Upper lobe of right lung (tissue), 1 donor: ENCODE measurements around the gene MCC. TPM values are rescaled to one million over a fixed set of nuclear protein-coding genes. Genes with fewer than 3 reads are reported as not detected.

Experiments used
- ATAC-seq: fragments of 200-7000 bp; cut with Tn5 transposase; one replicate; pipeline ENCODE4 v1.9.1; 2020; ENCODE audit warnings: mild to moderate bottlenecking, moderate library complexity
- DNase-seq: peaks from one replicate; pipeline ENCODE4 v3.0.0-alpha.2; 2020
- H3K27ac ChIP-seq: fragments of 200-600 bp; one replicate; pipeline ENCODE4 v1.8.0; 2022
- H3K27me3 ChIP-seq: fragments of 200-600 bp; one replicate; pipeline ENCODE4 v1.8.0; 2022; ENCODE audit warnings: mild to moderate bottlenecking
- H3K36me3 ChIP-seq: fragments of 200-600 bp; one replicate; pipeline ENCODE4 v1.8.0; 2022
- H3K4me1 ChIP-seq: fragments of 200-600 bp; one replicate; pipeline ENCODE4 v1.8.0; 2022
- H3K4me3 ChIP-seq: fragments of 200-600 bp; one replicate; pipeline ENCODE4 v1.8.0; 2022; ENCODE audit warnings: mild to moderate bottlenecking
- H3K9me3 ChIP-seq: fragments of 200-600 bp; one replicate; pipeline ENCODE4 v1.8.0; 2022
- intact Hi-C: fragments of 100-400 bp; cut with DNase I; formaldehyde crosslinking; loops from one replicate; pipeline ENCODE4 v1.11.0; 2022
- total RNA-seq: library from RNA; stranded (reverse); fragmentation: NEBNext Ultra II Directional; extraction: Animal tissue kit (Norgen Biotek cat#: 25700); gene quantifications from one replicate; pipeline ENCODE4 v1.2.1, GENCODE V29; 2021
- TF ChIP-seq, protein P1 (sequence below): fragments of 200-600 bp; IDR thresholded peaks from one replicate; pipeline ENCODE4 v1.8.0; 2022; ENCODE audit warnings: antibody characterized with exemption
- donor health status: DM: no; HTN: yes; CAD: no; lungs with severe emphysema.

MCC gene
- total RNA-seq, 1 donor from 2014 or later = 18.6 TPM

DNA sequence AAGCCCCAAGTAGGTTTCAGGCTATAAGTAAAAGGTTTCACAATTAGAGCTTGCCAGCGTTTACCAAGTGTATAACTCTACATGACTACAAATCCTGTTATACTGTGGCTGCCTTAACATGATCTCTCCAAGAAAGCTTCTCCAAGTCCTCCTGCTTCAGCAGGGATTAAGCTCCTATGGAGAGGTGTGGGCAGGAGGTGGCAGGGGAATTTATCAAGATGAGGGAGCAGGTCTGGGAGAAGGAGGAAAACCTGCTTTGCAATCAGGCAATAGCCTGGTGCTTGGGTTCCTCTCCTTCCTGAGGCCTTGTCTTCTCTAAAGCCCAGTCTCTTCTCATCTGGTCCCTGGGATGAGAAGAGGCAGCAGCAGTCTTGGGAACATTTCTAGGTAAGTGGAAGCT is 188.7 kb downstream of the MCC start:
- H3K4me1 ChIP-seq = peaks cover 7% of the 10 kb centered on the region
- no peaks in the 10 kb centered on the region for H3K9me3 ChIP-seq
- no peaks in the 10 kb centered on the region for H3K36me3 ChIP-seq
- H3K27me3 ChIP-seq = no peaks in the 10 kb centered on the region
- no peak overlapping the region for H3K27ac ChIP-seq
- DNase-seq (no peak), ATAC-seq (no peak)
- H3K4me3 ChIP-seq = no peak overlapping the region
- intact Hi-C loops = no loop called here
- TF ChIP-seq, protein P1, sequence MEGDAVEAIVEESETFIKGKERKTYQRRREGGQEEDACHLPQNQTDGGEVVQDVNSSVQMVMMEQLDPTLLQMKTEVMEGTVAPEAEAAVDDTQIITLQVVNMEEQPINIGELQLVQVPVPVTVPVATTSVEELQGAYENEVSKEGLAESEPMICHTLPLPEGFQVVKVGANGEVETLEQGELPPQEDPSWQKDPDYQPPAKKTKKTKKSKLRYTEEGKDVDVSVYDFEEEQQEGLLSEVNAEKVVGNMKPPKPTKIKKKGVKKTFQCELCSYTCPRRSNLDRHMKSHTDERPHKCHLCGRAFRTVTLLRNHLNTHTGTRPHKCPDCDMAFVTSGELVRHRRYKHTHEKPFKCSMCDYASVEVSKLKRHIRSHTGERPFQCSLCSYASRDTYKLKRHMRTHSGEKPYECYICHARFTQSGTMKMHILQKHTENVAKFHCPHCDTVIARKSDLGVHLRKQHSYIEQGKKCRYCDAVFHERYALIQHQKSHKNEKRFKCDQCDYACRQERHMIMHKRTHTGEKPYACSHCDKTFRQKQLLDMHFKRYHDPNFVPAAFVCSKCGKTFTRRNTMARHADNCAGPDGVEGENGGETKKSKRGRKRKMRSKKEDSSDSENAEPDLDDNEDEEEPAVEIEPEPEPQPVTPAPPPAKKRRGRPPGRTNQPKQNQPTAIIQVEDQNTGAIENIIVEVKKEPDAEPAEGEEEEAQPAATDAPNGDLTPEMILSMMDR = no peak

DNA sequence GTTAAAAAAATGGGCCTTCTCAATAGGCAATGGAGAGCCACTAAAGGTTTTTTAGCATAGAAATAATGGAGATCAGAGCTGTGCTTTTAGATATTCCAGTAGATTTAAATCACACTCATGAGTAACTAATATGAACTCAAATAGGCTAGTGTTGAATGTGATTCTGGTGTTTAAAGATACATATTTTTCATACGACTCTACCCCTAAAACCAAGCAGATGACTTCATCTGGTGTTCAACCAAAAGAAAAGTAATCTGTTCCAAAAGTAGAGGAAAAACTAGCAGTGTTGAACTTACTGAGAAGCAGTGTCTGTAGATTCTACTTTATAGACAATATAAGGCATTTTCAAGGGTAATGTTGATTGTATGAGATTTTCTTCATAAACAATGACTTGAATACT is 191.6 kb downstream of the MCC start:
- no peaks in the 10 kb centered on the region for H3K36me3 ChIP-seq
- H3K4me3 ChIP-seq = no peak overlapping the region
- peaks cover 7% of the 10 kb centered on the region for H3K4me1 ChIP-seq
- H3K27me3 ChIP-seq = no peaks in the 10 kb centered on the region
- no peak for ATAC-seq
- DNase-seq = no peak
- no peak overlapping the region for H3K27ac ChIP-seq
- TF ChIP-seq, protein P1 = no peak
- no peaks in the 10 kb centered on the region for H3K9me3 ChIP-seq
- intact Hi-C loops = no loop called here

DNA sequence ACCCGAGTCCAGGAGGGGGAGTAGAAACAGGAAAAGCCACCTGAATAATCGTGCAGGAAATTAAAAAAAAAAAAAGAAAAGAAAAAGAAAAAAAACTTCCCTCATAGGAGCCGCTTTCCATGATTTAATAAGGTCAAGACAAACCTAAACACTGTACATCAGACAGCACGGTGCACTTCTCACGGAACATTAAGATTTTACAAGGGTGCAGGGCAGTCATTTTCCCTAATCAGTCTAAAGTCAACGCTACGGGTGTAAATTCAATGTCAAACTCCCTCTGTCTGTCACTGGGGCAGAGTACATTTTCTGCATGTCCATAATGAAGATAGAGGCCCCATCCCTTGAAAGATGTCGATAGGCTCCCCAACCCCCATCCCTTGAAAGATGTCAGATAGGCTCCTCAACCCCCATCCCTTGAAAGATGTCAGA is 193.1 kb downstream of the MCC start:
- no peak for DNase-seq
- TF ChIP-seq, protein P1 = no peak
- no peaks in the 10 kb centered on the region for H3K27me3 ChIP-seq
- ATAC-seq = no peak
- intact Hi-C loops = no loop called here
- H3K27ac ChIP-seq = peak overlapping the region; percentile 75
- peaks cover 7% of the 10 kb centered on the region for H3K4me1 ChIP-seq
- H3K9me3 ChIP-seq = no peaks in the 10 kb centered on the region
- H3K4me3 ChIP-seq = peak overlapping the region; percentile 63
- no peaks in the 10 kb centered on the region for H3K36me3 ChIP-seq

DNA sequence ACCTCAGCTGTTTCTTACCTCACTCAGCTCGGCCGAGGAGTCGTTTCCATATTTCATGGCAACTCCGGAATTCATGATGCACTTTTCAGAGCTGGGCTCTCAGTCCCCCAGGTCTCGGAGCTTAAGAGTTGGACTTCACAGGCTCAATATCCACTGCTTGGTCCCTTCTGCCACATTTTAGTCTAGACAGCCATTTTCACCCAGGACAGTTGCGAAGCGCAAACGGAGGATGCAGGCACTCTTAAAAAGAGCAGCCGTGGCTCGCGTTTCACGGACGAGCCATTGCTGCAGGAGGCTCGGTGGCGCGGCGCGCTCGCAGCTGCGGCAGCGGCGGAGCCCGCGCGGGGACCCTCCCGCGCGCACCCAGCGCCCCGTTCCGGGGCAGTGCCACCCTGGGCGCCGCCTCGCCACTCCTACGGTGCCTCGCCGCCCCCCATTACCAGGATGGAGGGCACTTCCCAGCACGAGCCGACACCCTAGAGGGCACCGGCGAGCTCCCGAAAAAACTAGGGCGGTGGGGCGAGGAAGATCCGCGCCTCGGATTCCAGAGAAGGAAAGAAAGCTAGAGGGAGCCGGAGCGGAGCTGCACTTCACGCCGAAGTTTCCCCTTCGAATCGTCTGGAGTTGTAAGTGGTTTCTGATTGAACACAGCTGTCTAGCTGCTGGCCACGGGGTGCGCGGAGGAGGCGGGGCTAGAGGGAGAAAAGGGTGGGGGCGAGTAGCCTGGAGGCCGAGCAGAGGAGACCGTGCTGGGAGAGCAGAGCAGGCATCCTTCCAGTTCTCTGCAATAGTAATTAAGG is 193.7 kb downstream of the MCC start:
- Histone ChIP-seq H3K27me3 (no peaks in the 10 kb centered on the region), H3K36me3 (no peaks in the 10 kb centered on the region), H3K9me3 (no peaks in the 10 kb centered on the region), H3K4me3 (peak overlapping the region; percentile 63), H3K27ac (peak overlapping the region; percentile 75), H3K4me1 (peaks cover 7% of the 10 kb centered on the region)
- TF ChIP-seq, protein P1 = peak; percentile 22
- peak; percentile 93 for ATAC-seq
- intact Hi-C loops = no loop called here
- peak; percentile 87 for DNase-seq

DNA sequence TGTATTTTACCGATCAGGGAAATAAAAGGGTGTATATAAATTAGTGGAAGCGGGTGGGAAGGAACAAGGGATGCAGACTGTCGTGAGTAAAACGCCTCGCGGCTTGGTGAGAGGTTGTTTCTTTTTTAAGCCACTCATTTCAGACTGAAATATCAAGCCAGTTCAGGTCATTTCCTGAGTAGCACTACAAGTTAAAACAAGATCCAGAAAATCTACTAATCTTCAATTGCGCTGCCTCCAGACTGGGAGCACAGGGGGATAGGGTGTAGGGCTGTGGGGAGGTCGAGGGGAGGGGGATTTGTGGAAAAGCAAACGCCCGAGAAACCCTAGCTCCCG is 194.3 kb downstream of the MCC start:
- no peaks in the 10 kb centered on the region for H3K27me3 ChIP-seq
- intact Hi-C loops = no loop called here
- H3K27ac ChIP-seq = peak overlapping the region; percentile 75
- H3K4me3 ChIP-seq = peak overlapping the region; percentile 63
- ATAC-seq (no peak), DNase-seq (no peak)
- no peaks in the 10 kb centered on the region for H3K36me3 ChIP-seq
- H3K9me3 ChIP-seq = no peaks in the 10 kb centered on the region
- peaks cover 7% of the 10 kb centered on the region for H3K4me1 ChIP-seq
- TF ChIP-seq, protein P1 = no peak
